Skeletal muscle satellite cell (primary cell): ENCODE measurements around the gene TRANK1.

Experiments used
- H3K27me3 ChIP-seq: 2 replicates; pipeline ENCODE4 v1.7.0; 2013; ENCODE audit warnings: low read length; ENCODE audit not compliant: control insufficient read depth, insufficient read depth
- H3K36me3 ChIP-seq: 2 replicates; pipeline ENCODE4 v1.7.0; 2013; ENCODE audit warnings: mild to moderate bottlenecking, control low read depth, low read length; ENCODE audit not compliant: insufficient read depth
- H3K4me1 ChIP-seq: 2 replicates; pipeline ENCODE4 v1.7.0; 2013; ENCODE audit warnings: low read length; ENCODE audit not compliant: control insufficient read depth, insufficient read depth
- H3K4me2 ChIP-seq: 2 replicates; pipeline ENCODE4 v1.7.0; 2013; ENCODE audit warnings: mild to moderate bottlenecking, low read length
- H3K4me3 ChIP-seq: 2 replicates; pipeline ENCODE4 v1.7.0; 2013; ENCODE audit warnings: low read length
- H3K9ac ChIP-seq: 2 replicates; pipeline ENCODE4 v1.7.0; 2013; ENCODE audit warnings: mild to moderate bottlenecking, low read depth, low read length, moderate library complexity
- H3K9me3 ChIP-seq: replicated peaks from 2 replicates; pipeline ENCODE4 v1.7.0; 2013; ENCODE audit warnings: mild to moderate bottlenecking, control low read depth, low read length

TRANK1 gene

GRCh38 chr3:36877930-36878685 is 66.7 kb downstream of the TRANK1 start:
- Histone ChIP-seq H3K9ac (no peak overlapping the region), H3K4me1 (no peaks in the 10 kb centered on the region), H3K4me2 (no peak overlapping the region), H3K36me3 (no peaks in the 10 kb centered on the region), H3K27me3 (no peaks in the 10 kb centered on the region), H3K4me3 (no peak overlapping the region), H3K9me3 (no peaks in the 10 kb centered on the region)

GRCh38 chr3:36876181-36876936 is 68.5 kb downstream of the TRANK1 start:
- Histone ChIP-seq H3K9ac (no peak overlapping the region), H3K9me3 (no peaks in the 10 kb centered on the region), H3K27me3 (no peaks in the 10 kb centered on the region), H3K36me3 (no peaks in the 10 kb centered on the region), H3K4me1 (no peaks in the 10 kb centered on the region), H3K4me2 (no peak overlapping the region), H3K4me3 (no peak overlapping the region)

GRCh38 chr3:36875397-36875796 is 69.5 kb downstream of the TRANK1 start:
- Histone ChIP-seq H3K36me3 (no peaks in the 10 kb centered on the region), H3K9ac (no peak overlapping the region), H3K27me3 (no peaks in the 10 kb centered on the region), H3K9me3 (no peaks in the 10 kb centered on the region), H3K4me3 (no peak overlapping the region), H3K4me2 (no peak overlapping the region), H3K4me1 (no peaks in the 10 kb centered on the region)

- H3K9me3 ChIP-seq, result no peaks in the 10 kb centered on the region
- H3K9ac ChIP-seq, result no peak overlapping the region
- H3K27me3 ChIP-seq, result no peaks in the 10 kb centered on the region
- H3K36me3 ChIP-seq, result no peaks in the 10 kb centered on the region
- no peak overlapping the region for H3K4me3 ChIP-seq
- H3K4me1 ChIP-seq, result no peaks in the 10 kb centered on the region
- no peak overlapping the region for H3K4me2 ChIP-seq
Measured at GRCh38 chr3:36874424-36874823, 70.4 kb downstream of the TRANK1 start.

GRCh38 chr3:36871379-36872126 is 73.3 kb downstream of the TRANK1 start:
- Histone ChIP-seq H3K4me2 (no peak overlapping the region), H3K4me3 (no peak overlapping the region), H3K9ac (no peak overlapping the region), H3K9me3 (no peaks in the 10 kb centered on the region), H3K36me3 (no peaks in the 10 kb centered on the region), H3K27me3 (no peaks in the 10 kb centered on the region), H3K4me1 (no peaks in the 10 kb centered on the region)

- Histone ChIP-seq H3K4me1 (no peaks in the 10 kb centered on the region), H3K9me3 (no peaks in the 10 kb centered on the region), H3K36me3 (no peaks in the 10 kb centered on the region), H3K9ac (no peak overlapping the region), H3K27me3 (no peaks in the 10 kb centered on the region), H3K4me2 (no peak overlapping the region), H3K4me3 (no peak overlapping the region)
Measured at GRCh38 chr3:36868614-36869436, 76.0 kb downstream of the TRANK1 start.

GRCh38 chr3:36867810-36868209 is 77.0 kb downstream of the TRANK1 start:
- no peaks in the 10 kb centered on the region for H3K4me1 ChIP-seq
- no peak overlapping the region for H3K9ac ChIP-seq
- no peaks in the 10 kb centered on the region for H3K36me3 ChIP-seq
- no peak overlapping the region for H3K4me2 ChIP-seq
- H3K4me3 ChIP-seq, result no peak overlapping the region
- H3K27me3 ChIP-seq, result no peaks in the 10 kb centered on the region
- H3K9me3 ChIP-seq, result no peaks in the 10 kb centered on the region

- H3K9ac ChIP-seq, result no peak overlapping the region
- no peak overlapping the region for H3K4me3 ChIP-seq
- no peaks in the 10 kb centered on the region for H3K4me1 ChIP-seq
- no peak overlapping the region for H3K4me2 ChIP-seq
- H3K9me3 ChIP-seq, result no peaks in the 10 kb centered on the region
- no peaks in the 10 kb centered on the region for H3K27me3 ChIP-seq
- no peaks in the 10 kb centered on the region for H3K36me3 ChIP-seq
Measured at GRCh38 chr3:36866368-36866767, 78.5 kb downstream of the TRANK1 start.

GRCh38 chr3:36864180-36865053 is 80.4 kb downstream of the TRANK1 start:
- no peak overlapping the region for H3K4me2 ChIP-seq
- H3K9me3 ChIP-seq, result no peaks in the 10 kb centered on the region
- H3K9ac ChIP-seq, result no peak overlapping the region
- H3K4me1 ChIP-seq, result no peaks in the 10 kb centered on the region
- no peaks in the 10 kb centered on the region for H3K36me3 ChIP-seq
- H3K27me3 ChIP-seq, result no peaks in the 10 kb centered on the region
- H3K4me3 ChIP-seq, result no peak overlapping the region

- H3K4me1 ChIP-seq, result no peaks in the 10 kb centered on the region
- no peaks in the 10 kb centered on the region for H3K27me3 ChIP-seq
- no peaks in the 10 kb centered on the region for H3K36me3 ChIP-seq
- H3K9ac ChIP-seq, result no peak overlapping the region
- H3K4me2 ChIP-seq, result no peak overlapping the region
- H3K4me3 ChIP-seq, result no peak overlapping the region
- no peaks in the 10 kb centered on the region for H3K9me3 ChIP-seq
Measured at GRCh38 chr3:36862076-36862755, 82.6 kb downstream of the TRANK1 start.
